Measurements from ENCODE around the gene PTCH2.
A peak's percentile ranks its signal among the peaks of the same experiment; 100 is the strongest.

- TF ChIP-seq CTCF (IDR thresholded peaks at IDR 0.05) (no peak), POLR2AphosphoS5 (IDR thresholded peaks at IDR 0.05) (peak in 1 of 2 donors; percentile 46), POLR2A (IDR thresholded peaks at IDR 0.05; ENCODE audit: low read depth) (no peak), EP300 (IDR thresholded peaks at IDR 0.05) (no peak)
Observed at GRCh38 chr1:44884746-44885145, 41.7 kb upstream of the PTCH2 start.

Measured in esophagus muscularis mucosa (tissue), 4 donors.